ENCODE measurements around the gene GALE.

Gene GALE

DNA sequence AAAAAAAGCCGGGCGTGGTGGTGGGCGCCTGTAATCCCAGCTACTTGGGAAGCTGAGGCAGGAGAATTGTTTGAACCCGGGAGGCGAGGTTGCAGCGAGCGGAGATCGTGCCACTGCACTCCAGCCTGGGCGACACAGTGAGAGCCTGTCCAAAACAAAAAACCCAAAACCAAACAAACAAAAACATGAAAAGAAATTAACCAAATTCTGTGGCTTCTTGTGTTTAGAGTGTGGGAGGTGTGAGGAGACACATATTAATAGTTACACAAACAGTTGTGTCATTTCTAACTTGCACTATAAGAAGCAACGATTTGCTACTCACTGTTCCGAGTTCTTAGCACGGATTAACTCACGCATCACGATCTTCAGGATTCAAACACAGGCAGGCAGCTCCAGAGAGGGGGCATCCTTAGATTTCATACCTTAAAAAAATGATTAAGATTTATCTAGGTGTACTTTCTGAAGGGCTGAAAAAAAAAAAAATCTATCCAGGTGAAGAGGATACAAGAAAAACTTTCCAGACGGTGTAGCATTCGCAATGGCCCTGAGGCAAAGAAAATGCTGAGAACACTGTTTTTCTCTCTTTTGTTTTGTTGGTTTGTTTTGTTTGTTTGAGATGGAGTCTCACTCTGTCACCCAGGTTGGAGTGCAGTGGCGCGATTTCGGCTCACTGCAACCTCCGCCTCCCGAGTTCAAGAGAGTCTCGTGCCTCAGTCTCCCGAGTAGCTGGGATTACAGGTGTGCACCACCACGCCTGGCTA is 25.4 kb upstream of the GALE start:
- TF ChIP-seq CTCF (IDR thresholded peaks at IDR 0.05; ENCODE audit: low read length) (no peak), EZH2 (IDR thresholded peaks at IDR 0.05; ENCODE audit: borderline replicate concordance, low read length) (no peak)
- Histone ChIP-seq H2AFZ (ENCODE audit: low read length) (no peak overlapping the region), H3K4me3 (ENCODE audit: low read depth, low read length, poor library complexity, severe bottlenecking) (peak overlapping the region; percentile 85), H3K9me3 (ENCODE audit: low read length) (no peaks in the 10 kb centered on the region), H3K27me3 (ENCODE audit: insufficient read depth, low read length) (no peaks in the 10 kb centered on the region), H3K4me1 (ENCODE audit: insufficient read depth, low read length, severe bottlenecking) (peaks cover 18% of the 10 kb centered on the region), H3K79me2 (ENCODE audit: insufficient read depth, low read length) (no peaks in the 10 kb centered on the region), H3K36me3 (ENCODE audit: insufficient read depth, low read length) (no peaks in the 10 kb centered on the region), H3K9ac (ENCODE audit: low read length) (peak overlapping the region; percentile 93), H3K9me2 (ENCODE audit: low read depth, low read length) (no peaks in the 10 kb centered on the region), H3F3A (ENCODE audit: insufficient read depth, low read length) (peaks cover 7% of the 10 kb centered on the region; the same call in 1 of the 2 replicates), H4K20me1 (ENCODE audit: insufficient read depth, low read length) (no peaks in the 10 kb centered on the region), H3K4me2 (ENCODE audit: low read length) (peak overlapping the region; percentile 72), H3K27ac (ENCODE audit: low read depth, low read length, poor library complexity, severe bottlenecking) (peak overlapping the region; percentile 10)

DNA sequence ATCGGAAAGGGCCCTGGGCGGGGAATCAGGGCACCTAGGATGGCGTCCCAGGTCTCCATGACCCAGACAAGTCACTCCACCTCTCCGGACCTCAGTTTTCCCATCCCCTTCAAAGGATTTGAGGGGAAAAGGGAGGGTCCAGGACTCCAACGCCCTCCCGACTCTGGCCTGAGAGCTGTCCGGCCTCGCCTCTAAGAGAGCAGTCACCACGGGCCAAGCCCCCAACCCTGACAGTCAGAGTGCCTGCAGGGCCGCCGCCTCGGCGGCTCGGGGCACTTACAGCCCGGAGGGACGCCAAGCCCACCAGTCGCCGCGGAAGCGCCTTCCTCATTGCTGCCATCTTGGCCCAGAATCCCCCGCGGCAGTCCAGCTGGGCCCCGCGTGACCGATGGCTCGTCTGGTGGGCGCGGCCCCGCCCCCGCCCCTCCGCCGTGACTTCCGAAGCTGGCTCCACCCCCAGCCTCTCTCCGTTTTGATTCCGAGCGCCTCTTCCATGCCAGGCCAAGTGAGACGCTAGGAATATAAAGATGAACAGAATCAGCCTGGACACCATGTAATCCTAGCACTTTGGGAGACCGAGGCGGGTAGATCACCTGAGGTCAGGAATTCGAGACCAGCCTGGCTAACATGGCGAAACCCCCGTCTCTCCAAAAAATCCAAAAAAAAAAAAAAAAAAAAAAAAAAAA is 24.7 kb upstream of the GALE start, which contains the start of gene HMGCL:
TSS of gene HMGCL (minus strand) at position 354 of the 686 bp plus-strand sequence. CDS start at position 340, 14 bp downstream.
- peak within 1 kb of the TSS; percentile 55 for H3K27ac ChIP-seq (ENCODE audit: low read depth, low read length, poor library complexity, severe bottlenecking)
- H3K4me3 ChIP-seq (ENCODE audit: low read depth, low read length, poor library complexity, severe bottlenecking), result peak within 1 kb of the TSS; percentile 85
- H3K9me3 ChIP-seq (ENCODE audit: low read length), result no peaks in the 10 kb centered on the region
- H3F3A ChIP-seq (ENCODE audit: insufficient read depth, low read length), result peaks cover 7% of the 10 kb centered on the region; the same call in 1 of the 2 replicates
- H3K9ac ChIP-seq (ENCODE audit: low read length), result peak within 1 kb of the TSS; percentile 93
- H3K4me2 ChIP-seq (ENCODE audit: low read length), result peak within 1 kb of the TSS; percentile 72
- no peaks in the 10 kb centered on the region for H4K20me1 ChIP-seq (ENCODE audit: insufficient read depth, low read length)
- TF ChIP-seq EZH2 (IDR thresholded peaks at IDR 0.05; ENCODE audit: borderline replicate concordance, low read length), result no peak
- no peak for TF ChIP-seq CTCF (IDR thresholded peaks at IDR 0.05; ENCODE audit: low read length)
- H2AFZ ChIP-seq (ENCODE audit: low read length), result no peak within 1 kb of the TSS
- H3K27me3 ChIP-seq (ENCODE audit: insufficient read depth, low read length), result no peaks in the 10 kb centered on the region
- peaks cover 18% of the 10 kb centered on the region for H3K4me1 ChIP-seq (ENCODE audit: insufficient read depth, low read length, severe bottlenecking)
- no peaks in the 10 kb centered on the region for H3K36me3 ChIP-seq (ENCODE audit: insufficient read depth, low read length)
- no peaks in the 10 kb centered on the region for H3K79me2 ChIP-seq (ENCODE audit: insufficient read depth, low read length)
- H3K9me2 ChIP-seq (ENCODE audit: low read depth, low read length), result no peaks in the 10 kb centered on the region

DNA sequence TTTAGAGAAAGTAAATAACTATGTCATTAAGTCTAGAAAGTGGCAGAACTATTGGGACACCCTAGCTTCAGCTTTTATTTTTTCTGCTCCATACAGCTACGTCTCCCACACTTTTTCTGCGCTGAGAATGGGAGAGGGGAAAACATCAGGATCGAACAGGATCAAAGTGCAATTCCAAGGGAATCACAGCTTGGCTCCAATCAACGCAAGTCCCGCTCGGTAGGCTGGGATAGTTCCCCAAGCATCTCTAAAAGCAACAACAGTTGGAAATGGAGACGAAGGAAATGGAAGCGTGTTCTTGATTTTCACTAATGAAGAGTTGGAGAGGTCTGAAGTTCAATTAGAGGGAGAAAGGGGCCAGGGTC is 24.1 kb upstream of the GALE start:
- H3K27me3 ChIP-seq (ENCODE audit: insufficient read depth, low read length), result no peaks in the 10 kb centered on the region
- H3K27ac ChIP-seq (ENCODE audit: low read depth, low read length, poor library complexity, severe bottlenecking), result peak overlapping the region; percentile 55
- peak overlapping the region; percentile 93 for H3K9ac ChIP-seq (ENCODE audit: low read length)
- H3K9me2 ChIP-seq (ENCODE audit: low read depth, low read length), result no peaks in the 10 kb centered on the region
- peaks cover 18% of the 10 kb centered on the region for H3K4me1 ChIP-seq (ENCODE audit: insufficient read depth, low read length, severe bottlenecking)
- peaks cover 7% of the 10 kb centered on the region; the same call in 1 of the 2 replicates for H3F3A ChIP-seq (ENCODE audit: insufficient read depth, low read length)
- no peaks in the 10 kb centered on the region for H3K9me3 ChIP-seq (ENCODE audit: low read length)
- H2AFZ ChIP-seq (ENCODE audit: low read length), result no peak overlapping the region
- TF ChIP-seq EZH2 (IDR thresholded peaks at IDR 0.05; ENCODE audit: borderline replicate concordance, low read length) (no peak), CTCF (IDR thresholded peaks at IDR 0.05; ENCODE audit: low read length) (no peak)
- peaks cover 1% of the 10 kb centered on the region; the same call in 1 of the 2 replicates for H3K36me3 ChIP-seq (ENCODE audit: insufficient read depth, low read length)
- no peaks in the 10 kb centered on the region for H3K79me2 ChIP-seq (ENCODE audit: insufficient read depth, low read length)
- H3K4me2 ChIP-seq (ENCODE audit: low read length), result peak overlapping the region; percentile 72
- H3K4me3 ChIP-seq (ENCODE audit: low read depth, low read length, poor library complexity, severe bottlenecking), result peak overlapping the region; percentile 85
- H4K20me1 ChIP-seq (ENCODE audit: insufficient read depth, low read length), result no peaks in the 10 kb centered on the region

Measured in OCI-LY1 (cell line).